Right renal cortex interstitium (tissue), 3 donors: ENCODE data around the gene ADK. TPM values are rescaled to one million over a fixed set of nuclear protein-coding genes. Genes with fewer than 3 reads are reported as not detected.
"Not testable (repeated sequence)": the region's sequence is repeated elsewhere in the genome, so short reads cannot be mapped to it uniquely, and the experiment has no call there.

ENCODE experiments used
- DNase-seq, 3 donors: peaks; one replicate each; pipeline ENCODE4 v3.0.0-alpha.2; 2013; ENCODE audit warnings: low read depth in 3 of 3, low spot score in 2 of 3
- polyA plus RNA-seq, 3 donors: library from polyadenylated mRNA; unstranded; fragments of 120-200 nt; gene quantifications; one replicate each; pipeline ENCODE4 v1.2.1, GENCODE V29; 2013; ENCODE audit not compliant: insufficient read length in 3 of 3

The ADK gene
- polyA plus RNA-seq, 3 donors = 31.3 to 34.8 (median 32.9) TPM

GRCh38 chr10:74523199-74523598 lies 372.2 kb downstream of the ADK start:
- DNase-seq = no peak

- no peak for DNase-seq
These were observed 374.9 kb downstream of the ADK start for GRCh38 chr10:74525885-74526284.

- DNase-seq = not testable (repeated sequence)
These were observed 376.6 kb downstream of the ADK start for GRCh38 chr10:74527611-74528010.

- DNase-seq = no peak
These were observed 378.2 kb downstream of the ADK start for GRCh38 chr10:74529205-74529604.

GRCh38 chr10:74530981-74531380 lies 380.0 kb downstream of the ADK start:
- DNase-seq = no peak

- DNase-seq = no peak
These were observed 388.3 kb downstream of the ADK start for GRCh38 chr10:74539317-74539716.

- no peak for DNase-seq
These were observed 390.4 kb downstream of the ADK start for GRCh38 chr10:74541375-74541774.

GRCh38 chr10:74542077-74542476 lies 391.1 kb downstream of the ADK start:
- no peak for DNase-seq

- DNase-seq = no peak
These were observed 392.3 kb downstream of the ADK start for GRCh38 chr10:74543276-74543675.

- no peak for DNase-seq
These were observed 393.1 kb downstream of the ADK start for GRCh38 chr10:74544106-74544505.

- DNase-seq = no peak
These were observed 397.7 kb downstream of the ADK start for GRCh38 chr10:74548676-74549075.

- DNase-seq = no peak
These were observed 405.2 kb downstream of the ADK start for GRCh38 chr10:74556072-74556705.

- no peak for DNase-seq
These were observed 406.1 kb downstream of the ADK start for GRCh38 chr10:74557098-74557497.

GRCh38 chr10:74558403-74558802 lies 407.4 kb downstream of the ADK start:
- DNase-seq = no peak

- DNase-seq = no peak
These were observed 407.9 kb downstream of the ADK start for GRCh38 chr10:74558897-74559296.

- not testable (repeated sequence) for DNase-seq
These were observed 417.9 kb downstream of the ADK start for GRCh38 chr10:74568896-74569295.

- not testable (repeated sequence) for DNase-seq
These were observed 422.5 kb downstream of the ADK start for GRCh38 chr10:74573497-74573896.

GRCh38 chr10:74575191-74575720 lies 424.2 kb downstream of the ADK start:
- no peak for DNase-seq

GRCh38 chr10:74575912-74576311 lies 424.9 kb downstream of the ADK start:
- DNase-seq = no peak

- no peak for DNase-seq
These were observed 425.6 kb downstream of the ADK start for GRCh38 chr10:74576586-74576985.

- not testable (repeated sequence) for DNase-seq
These were observed 429.4 kb downstream of the ADK start for GRCh38 chr10:74580438-74580837.

- no peak for DNase-seq
These were observed 431.5 kb downstream of the ADK start for GRCh38 chr10:74582566-74582965.
